HG02852 (cell line): ENCODE measurements around the gene GCDH.
"Not testable (repeated sequence)": the region's sequence is repeated elsewhere in the genome, so short reads cannot be mapped to it uniquely, and the experiment has no call there.

ENCODE experiments used
- ATAC-seq: cut with Tn5 transposase; IDR thresholded peaks from one replicate; pipeline ENCODE4 v1.9.1; 2021; ENCODE audit warnings: mild to moderate bottlenecking, moderate library complexity; ENCODE audit not compliant: unreplicated experiment

Gene GCDH

DNA sequence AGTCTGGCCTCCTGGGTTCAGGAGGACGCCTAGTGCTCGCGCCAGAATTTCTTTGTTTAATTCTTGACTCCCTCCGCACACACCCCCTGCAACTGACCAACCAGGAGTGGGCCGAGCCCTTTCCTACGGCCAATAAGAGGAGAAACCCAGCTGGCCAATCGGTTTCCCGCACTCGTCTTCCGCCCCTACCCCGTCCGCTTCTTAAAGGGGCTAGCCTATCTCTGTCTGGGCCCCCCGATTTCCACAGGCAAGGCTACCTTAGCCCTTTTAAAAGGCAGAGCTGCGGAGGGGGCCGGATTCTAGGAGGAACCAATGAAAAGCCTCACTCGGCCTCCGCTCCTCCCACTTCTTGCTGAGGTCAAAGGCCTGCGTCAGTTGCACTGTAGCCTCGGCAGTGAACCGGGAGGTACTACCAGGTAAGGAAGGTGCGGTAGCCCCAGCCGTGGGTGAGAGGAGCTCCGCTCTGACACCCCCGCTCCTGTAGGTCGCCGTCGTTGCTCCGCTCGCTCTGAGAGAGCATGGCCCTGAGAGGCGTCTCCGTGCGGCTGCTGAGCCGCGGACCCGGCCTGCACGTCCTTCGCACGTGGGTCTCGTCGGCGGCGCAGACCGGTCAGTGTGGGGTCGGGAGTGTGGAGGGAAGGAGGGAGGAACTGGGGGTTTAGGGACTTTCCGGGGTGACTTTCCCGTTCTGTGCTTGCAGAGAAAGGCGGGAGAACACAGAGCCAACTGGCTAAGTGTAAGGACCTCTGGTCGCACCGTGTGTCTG, at the start of gene GCDH:
GCDH (plus strand) TSS at position 374 of the 766 bp plus-strand sequence; CDS start at position 519, 145 bp downstream.
- peak; percentile 93 for ATAC-seq

- ATAC-seq = no peak
Observed at GRCh38 chr19:12842511-12842910, 48.4 kb upstream of the GCDH start.

- no peak for ATAC-seq
Observed at GRCh38 chr19:12843328-12843727, 47.6 kb upstream of the GCDH start.

GRCh38 chr19:12843999-12844732, 46.8 kb upstream of the GCDH start:
- no peak for ATAC-seq

GRCh38 chr19:12846613-12847012, 44.3 kb upstream of the GCDH start:
- ATAC-seq = not testable (repeated sequence)

DNA sequence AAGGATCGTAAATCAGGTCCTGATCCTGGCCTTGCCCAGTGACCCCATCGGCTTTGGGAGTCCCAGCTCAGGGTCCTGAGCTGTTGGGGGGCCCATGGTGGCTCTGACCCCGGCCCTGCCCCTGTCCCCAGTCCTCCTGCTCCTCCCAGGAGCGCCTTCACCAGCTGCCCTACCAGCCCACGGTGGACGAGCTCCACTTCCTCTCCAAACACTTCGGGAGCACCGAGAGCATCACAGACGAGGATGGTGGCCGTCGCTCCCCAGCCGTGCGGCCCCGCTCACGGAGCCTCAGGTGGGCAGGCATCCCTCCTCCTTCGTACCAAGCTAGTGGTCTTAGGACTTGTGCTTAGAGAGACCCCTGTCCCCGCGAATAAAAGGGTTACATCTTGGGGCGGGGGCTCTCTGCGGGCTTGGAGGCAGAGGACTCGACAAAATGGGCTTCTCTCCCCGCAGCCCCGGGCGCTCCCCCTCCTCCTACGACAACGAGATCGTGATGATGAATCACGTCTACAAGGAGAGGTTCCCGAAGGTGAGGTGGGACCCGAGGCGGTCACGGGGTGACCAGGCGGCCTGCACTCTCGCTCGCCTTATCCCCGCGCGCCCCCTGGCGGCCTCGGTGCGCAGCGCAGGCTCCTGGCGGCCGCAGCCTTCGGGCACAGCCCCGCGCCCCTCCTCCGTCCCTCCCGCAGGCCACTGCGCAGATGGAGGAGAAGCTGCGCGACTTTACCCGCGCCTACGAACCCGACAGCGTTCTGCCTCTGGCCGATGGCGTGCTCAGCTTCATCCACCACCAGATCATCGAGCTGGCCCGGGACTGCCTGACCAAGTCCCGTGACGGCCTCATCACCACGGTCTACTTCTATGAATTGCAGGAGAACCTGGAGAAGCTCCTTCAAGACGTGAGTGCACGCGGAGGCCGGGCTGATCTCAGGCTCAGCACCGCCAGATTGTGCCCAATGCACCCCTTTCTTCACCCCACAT, 43.5 kb upstream of the GCDH start:
- ATAC-seq = peak; percentile 43

- no peak for ATAC-seq
Observed at GRCh38 chr19:12856653-12857052, 34.3 kb upstream of the GCDH start.

GRCh38 chr19:12858041-12858928, 32.7 kb upstream of the GCDH start:
- ATAC-seq = no peak

- ATAC-seq = no peak
Observed at GRCh38 chr19:12859546-12859945, 31.4 kb upstream of the GCDH start.

DNA sequence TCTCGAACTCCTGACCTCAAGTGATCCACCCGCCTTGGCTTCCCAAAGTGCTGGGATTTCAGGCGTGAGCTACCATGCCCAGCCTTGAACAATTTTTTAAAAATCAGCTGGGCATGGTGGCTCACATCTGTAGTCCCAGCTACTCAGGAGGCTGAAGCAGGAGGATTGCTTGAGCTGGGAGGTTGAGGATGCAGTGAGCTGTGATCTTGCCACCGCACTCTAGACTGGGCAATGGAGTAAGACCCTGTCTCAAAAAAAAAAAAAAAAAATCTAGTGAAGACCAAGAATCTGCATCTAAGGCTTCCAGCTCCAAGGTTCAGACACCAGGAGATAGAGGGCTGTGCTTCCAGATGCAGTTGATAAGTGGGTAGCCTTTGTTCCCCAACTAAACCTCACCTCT, 26.8 kb upstream of the GCDH start:
- ATAC-seq = no peak

DNA sequence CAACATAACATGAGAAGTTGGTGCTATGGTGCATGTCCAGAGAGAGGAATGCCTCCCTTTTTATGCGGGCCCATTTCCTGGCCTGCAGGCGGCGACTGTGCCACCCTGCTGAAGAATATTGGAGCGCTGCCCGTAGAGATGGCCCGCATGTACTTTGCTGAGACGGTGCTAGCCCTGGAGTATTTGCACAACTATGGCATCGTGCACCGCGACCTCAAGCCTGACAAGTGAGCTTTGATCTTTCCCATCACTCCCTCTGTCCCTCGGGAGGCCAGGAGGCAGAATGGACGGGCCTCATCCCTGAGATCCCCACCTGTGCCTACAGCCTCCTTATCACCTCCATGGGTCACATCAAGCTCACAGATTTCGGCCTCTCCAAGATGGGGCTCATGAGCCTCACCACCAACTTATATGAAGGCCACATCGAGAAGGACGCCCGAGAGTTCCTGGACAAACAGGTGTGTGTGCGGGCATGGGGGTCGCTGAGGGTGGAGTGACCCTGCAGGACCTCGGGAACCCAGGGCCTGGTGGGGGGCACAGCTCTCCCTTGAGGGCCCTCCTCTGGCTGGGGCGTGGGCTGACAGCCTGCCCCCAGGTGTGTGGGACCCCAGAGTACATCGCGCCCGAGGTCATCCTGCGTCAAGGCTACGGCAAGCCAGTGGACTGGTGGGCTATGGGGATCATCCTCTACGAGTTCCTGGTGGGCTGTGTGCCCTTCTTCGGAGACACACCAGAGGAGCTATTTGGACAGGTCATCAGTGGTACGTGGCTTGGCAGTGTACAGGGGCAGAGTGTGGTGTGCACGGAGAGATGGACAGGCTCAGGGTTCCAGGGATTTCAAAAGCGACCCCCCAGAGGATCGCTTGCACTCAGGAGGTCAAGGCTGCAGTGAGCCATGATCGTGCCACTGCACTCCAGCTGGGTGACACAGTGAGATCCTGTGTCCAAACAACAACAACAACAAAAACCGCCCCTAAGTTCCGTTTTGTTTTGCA, 25.9 kb upstream of the GCDH start:
- no peak for ATAC-seq

DNA sequence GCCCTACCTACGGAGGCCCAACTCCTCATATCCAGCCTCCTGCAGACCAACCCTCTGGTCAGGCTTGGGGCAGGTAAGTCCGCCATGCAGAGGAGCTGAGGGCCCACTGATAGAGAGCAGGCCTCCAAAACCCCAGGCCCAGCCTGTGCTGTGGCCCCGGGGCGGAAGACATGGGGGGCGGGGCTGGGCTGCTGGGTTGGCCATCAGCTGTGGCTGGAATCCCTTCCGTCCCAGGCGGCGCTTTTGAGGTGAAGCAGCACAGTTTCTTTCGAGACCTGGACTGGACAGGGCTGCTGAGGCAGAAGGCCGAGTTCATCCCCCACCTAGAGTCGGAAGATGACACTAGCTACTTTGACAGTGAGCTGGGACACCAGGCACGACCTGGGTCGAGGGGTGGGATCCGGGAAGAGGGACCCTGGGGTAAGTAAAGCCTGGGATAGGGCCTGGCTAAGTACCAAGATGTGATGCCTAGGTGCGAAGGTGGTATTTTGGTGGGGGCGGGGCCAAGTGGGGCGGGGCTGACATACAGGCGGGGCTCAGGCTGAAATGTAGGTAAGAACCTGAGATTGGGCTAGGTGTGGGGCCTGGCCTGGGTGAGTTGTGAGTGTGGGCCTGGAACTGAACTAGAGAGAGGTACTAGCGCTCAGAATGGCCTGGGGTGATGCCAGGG, 25.1 kb upstream of the GCDH start:
- ATAC-seq = no peak

DNA sequence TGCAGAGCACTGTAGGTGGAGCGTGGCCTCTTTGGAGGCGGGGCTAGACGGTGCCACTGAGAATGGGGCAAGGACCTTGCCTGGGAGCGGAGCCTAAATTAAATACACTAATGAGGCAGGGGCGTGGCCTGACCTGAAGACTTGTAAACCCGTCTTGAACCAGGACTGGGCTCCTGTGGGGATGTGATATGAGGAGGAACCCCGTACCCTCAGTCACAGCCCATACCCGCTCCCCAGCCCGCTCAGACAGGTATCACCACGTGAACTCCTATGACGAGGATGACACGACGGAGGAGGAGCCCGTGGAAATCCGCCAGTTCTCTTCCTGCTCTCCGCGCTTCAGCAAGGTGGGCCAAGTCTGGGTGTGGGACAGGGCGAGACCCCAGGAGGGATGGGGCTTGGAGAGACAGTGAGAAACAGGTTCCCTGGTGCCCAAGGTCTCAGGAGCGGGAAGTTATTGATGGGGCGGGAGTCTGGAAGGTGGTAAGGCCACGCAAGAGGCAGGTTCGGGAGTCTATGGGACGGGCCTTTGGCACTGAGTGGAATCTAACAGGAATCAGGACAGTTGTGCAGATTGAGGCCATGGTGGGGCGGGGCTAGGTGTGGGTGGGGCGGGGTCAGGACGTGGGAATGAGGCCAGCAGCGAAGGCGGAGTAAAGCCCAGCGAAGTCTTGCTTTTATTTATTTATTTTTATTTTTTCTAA, 24.4 kb upstream of the GCDH start:
- no peak for ATAC-seq

DNA sequence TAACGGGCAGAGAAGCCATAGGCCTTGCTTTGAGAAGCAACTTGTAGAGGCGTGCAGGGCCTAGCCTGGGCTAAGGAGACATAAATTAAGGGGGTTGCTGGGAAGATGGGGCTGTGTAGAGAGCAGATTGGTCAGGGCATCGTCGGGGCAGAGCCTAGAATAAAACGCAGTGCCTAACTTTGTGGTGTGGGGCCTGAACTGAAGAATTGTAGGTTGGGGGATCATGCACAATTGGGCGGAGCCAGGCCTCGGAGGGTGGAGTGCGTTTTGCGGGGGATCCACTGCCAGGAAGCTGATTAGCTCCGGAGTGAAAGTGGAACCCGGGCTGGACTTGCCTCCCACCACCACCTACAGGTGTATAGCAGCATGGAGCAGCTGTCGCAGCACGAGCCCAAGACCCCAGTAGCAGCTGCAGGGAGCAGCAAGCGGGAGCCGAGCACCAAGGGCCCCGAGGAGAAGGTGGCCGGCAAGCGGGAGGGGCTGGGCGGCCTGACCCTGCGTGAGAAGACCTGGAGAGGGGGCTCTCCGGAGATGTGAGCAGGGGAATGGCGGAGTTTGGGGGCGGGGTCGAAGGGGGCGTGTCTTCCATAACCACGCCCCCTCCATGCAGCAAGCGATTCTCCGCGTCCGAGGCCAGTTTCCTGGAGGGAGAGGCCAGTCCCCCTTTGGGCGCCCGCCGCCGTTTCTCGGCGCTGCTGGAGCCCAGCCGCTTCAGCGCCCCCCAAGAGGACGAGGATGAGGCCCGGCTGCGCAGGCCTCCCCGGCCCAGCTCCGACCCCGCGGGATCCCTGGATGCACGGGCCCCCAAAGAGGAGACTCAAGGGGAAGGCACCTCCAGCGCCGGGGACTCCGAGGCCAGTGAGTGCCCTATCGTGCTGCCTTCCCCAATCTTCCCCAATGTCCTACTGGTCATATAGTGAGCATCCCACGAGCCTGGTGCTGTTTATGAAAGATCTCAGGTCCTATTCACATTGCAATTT, 23.6 kb upstream of the GCDH start:
- no peak for ATAC-seq

DNA sequence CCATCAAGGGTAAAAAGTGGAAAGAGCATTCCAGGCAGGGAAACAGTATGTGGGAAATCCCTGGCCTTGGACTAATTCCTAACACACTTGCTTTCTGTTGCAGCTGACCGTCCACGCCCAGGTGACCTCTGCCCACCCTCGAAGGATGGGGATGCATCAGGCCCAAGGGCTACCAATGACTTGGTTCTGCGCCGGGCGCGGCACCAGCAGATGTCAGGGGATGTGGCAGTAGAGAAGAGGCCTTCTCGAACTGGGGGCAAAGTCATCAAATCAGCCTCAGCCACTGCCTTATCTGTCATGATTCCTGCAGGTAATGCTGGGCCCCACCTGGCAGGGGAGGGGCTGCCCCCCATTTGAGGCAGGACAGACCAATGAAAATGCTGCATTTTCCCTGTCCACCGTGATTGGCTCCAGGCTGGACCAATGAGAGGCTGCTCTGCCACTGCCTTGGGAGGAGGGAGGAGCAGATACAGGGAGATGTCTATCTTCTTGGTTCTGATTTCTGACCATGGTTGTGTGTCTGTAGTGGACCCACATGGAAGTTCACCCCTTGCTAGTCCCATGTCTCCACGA, 22.3 kb upstream of the GCDH start:
- ATAC-seq = no peak

DNA sequence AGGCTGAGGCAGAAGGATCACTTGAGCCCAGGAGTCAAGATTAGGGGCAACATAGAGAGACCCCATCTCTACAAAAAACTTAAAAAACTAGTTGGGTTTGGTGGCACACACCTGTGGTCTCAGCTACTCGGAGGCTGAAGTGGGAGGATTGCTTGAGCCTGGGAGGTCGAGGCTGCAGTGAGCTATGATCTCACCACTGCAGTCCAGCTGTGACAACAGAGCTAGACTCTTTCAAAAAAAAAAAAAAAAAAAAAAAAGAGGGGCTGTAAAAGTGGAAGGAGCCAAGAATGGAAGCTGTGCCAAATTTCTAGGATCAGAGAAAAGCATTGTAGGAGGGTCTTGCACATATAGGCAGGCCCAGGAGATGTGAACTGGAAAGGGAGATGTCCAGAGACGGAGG, 19.3 kb upstream of the GCDH start:
- ATAC-seq = no peak
